DMS79 treated with DMSO at 0.1 percent for 48 hours (cell line): ENCODE data around the gene ZNF157.

Experiments used
- DNase-seq: peaks from one replicate; lab custom pipeline; 2025; lab: John Stamatoyannopoulos, UW

The ZNF157 gene

GRCh38 chrX:47447607-47448006 is 77.2 kb downstream of the ZNF157 start:
- DNase-seq = no peak

GRCh38 chrX:47448165-47448806 is 77.9 kb downstream of the ZNF157 start:
- DNase-seq = no peak

DNA sequence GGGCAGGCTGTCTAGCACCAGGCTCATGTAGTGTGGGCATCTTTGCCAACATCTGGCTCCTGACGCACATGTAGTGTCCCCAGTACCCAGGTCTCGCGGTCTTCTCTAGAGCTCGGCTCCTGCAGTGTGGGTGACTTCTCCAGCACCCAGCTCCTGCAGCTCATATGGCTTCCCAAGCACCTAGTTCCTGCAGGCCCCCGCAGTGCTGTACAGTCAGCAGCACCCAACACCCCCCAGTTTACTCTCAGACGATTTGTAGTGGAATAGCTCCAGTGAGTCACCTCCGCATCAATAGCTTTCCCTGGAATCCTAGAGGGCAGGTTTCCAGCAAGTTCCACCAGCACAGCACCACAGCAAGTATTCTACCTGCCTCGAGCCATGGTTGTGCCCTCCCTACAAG is 81.7 kb downstream of the ZNF157 start:
- no peak for DNase-seq

DNA sequence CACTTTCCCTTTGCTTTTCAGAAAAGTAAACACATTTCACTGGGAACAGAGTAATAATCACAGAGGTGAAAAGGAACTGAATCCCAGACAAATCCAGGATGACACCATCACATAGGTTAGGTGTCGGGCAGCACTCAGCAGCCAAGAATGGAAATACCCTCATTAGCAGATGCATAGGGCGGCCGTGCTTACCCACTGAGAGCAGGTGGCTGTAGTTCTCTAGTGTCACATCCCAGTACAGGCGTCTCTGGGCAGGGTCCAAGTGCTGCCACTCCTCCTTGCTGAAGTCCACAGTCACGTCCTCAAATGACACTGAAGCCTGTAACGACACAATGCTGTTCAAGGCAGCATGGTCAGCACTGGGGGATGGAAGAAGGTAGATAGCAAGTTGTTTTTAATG is 85.7 kb downstream of the ZNF157 start:
- no peak for DNase-seq

- no peak for DNase-seq
Measured at GRCh38 chrX:47458528-47458927, 88.2 kb downstream of the ZNF157 start.

- DNase-seq = no peak
Measured at GRCh38 chrX:47460561-47460960, 90.2 kb downstream of the ZNF157 start.
